ENCODE measurements around the gene AWAT2.

The AWAT2 gene

DNA sequence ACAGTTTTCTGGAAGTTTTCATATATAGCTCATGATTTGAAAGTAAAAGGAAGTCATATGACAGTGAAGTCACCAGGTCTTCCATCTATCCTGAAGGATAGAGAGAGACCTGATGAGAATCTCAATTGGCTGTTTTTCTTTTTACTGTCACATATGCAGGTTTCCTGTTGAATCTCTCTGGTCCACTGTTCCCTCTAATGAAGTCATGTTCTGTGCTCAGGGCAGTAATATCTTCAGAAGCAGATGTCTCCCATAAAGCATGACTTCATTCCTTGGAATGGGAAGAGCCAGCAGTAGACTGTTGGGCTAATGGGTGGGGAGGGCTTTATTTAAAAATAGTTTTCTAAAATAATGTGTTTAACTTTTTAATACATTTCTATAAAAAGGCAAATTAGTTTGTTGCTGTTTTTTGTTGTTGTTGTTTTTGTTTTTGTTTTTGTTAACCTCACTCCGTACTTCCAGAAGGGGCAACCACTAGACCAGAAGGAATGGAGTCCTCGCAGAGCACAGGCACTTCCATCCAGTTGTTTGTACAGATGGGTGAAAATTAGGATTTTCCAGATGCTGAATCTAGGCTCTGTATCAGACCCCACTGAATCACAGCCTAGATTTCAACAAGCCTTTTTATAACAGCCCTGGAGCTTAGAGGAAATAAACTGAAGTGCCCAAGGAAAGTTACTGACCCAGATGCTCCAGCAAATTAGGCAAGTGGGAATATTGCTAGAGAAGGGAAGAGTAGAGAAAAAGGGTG, 54.2 kb downstream of the AWAT2 start:
- DNase-seq = no peak

DNA sequence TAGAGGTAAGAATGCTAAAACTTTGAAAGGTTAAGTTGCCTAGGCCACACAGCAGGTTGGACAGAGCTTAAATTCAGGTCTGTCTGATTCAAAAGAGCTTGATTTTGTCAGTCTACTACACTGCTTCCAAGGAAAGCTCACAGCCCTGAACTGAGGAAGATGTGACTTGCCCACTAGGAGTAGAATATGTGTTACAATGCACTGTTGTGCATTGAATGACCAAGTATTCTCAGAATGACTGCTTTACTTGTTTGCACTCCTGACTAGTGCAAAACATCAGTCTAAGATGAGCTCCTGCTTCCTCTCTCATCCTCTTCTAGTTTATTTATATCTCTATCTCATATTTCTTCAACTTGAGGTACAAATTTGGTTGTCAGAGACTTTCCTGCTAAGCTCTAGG, 56.2 kb downstream of the AWAT2 start:
- no peak for DNase-seq

DNA sequence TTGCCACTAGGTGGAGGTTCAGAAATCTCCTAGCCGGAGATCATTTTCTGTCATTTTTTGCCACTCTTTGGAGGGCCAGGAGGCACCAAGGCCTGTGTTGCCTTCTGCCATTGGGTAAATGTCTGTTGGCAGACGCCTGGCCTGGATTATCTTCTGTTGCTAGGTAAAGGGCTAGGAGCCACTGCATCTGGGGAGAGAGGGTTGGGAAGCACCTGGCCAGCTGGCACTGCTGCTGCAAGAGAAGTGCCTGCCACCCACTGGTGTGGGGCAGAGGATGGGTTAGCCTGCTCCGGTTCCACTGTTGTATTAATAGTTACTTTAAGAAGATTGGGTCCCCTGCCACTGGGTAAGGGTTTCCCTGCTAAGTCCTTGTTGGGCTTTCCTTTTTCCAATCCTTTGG, 58.1 kb downstream of the AWAT2 start:
- DNase-seq = no peak
